Osteoblast (primary cell): ENCODE results near the gene SLC22A14. TPM values are rescaled to one million over a fixed set of nuclear protein-coding genes. Genes with fewer than 3 reads are reported as not detected.

Experiments
- DNase-seq: peaks from one replicate; pipeline ENCODE4 v3.0.0; 2011; ENCODE audit warnings: low spot score, mixed read lengths; ENCODE audit not compliant: insufficient read length; ENCODE audit errors: missing footprints
- H2AFZ ChIP-seq: 2 replicates; pipeline ENCODE4 v1.6.0; 2011; ENCODE audit warnings: mild to moderate bottlenecking, low read length
- H3K27ac ChIP-seq: 2 replicates; pipeline ENCODE4 v1.5.1; 2011; ENCODE audit warnings: mild to moderate bottlenecking, low read depth, low read length, moderate library complexity
- H3K27me3 ChIP-seq: 2 replicates; pipeline ENCODE4 v1.6.0; 2012; ENCODE audit warnings: mild to moderate bottlenecking, control low read depth, inconsistent platforms, low read length, moderate library complexity; ENCODE audit not compliant: insufficient read depth
- H3K36me3 ChIP-seq: 2 replicates; pipeline ENCODE4 v1.5.1; 2011; ENCODE audit warnings: mild to moderate bottlenecking, low read length, control low read depth, moderate library complexity; ENCODE audit not compliant: insufficient read depth
- H3K4me1 ChIP-seq: 2 replicates; pipeline ENCODE4 v1.5.1; 2011; ENCODE audit warnings: mild to moderate bottlenecking, low read length, control low read depth, moderate library complexity; ENCODE audit not compliant: insufficient read depth
- H3K4me2 ChIP-seq: 2 replicates; pipeline ENCODE4 v1.6.0; 2011; ENCODE audit warnings: mild to moderate bottlenecking, low read length; ENCODE audit not compliant: insufficient read depth
- H3K4me3 ChIP-seq: fragments of 200-600 bp; sonication (generic); 3 replicates; pipeline ENCODE4 v1.5.1; 2012; ENCODE audit warnings: mild to moderate bottlenecking, low read length, inconsistent platforms; ENCODE audit not compliant: insufficient read depth
- H3K79me2 ChIP-seq: 2 replicates; pipeline ENCODE4 v1.6.0; 2012; ENCODE audit warnings: mild to moderate bottlenecking, low read length, control low read depth, inconsistent platforms; ENCODE audit not compliant: insufficient read depth
- H3K9me3 ChIP-seq: 2 replicates; pipeline ENCODE4 v1.5.1; 2011; ENCODE audit warnings: low read depth, low read length, control low read depth
- H4K20me1 ChIP-seq: 2 replicates; pipeline ENCODE4 v1.6.0; 2012; ENCODE audit warnings: mild to moderate bottlenecking, low read length, control low read depth; ENCODE audit not compliant: insufficient read depth
- CTCF ChIP-seq: IDR thresholded peaks from 2 replicates; pipeline ENCODE4 v1.5.1; 2011; ENCODE audit warnings: mild to moderate bottlenecking, low read depth, low read length, moderate library complexity; ENCODE audit errors: extremely low read depth
- total RNA-seq: library from RNA; depleted of rRNA; stranded (reverse); fragments of >200 nt; gene quantifications from 2 replicates; pipeline ENCODE4 v1.2.3, GENCODE V29; 2012

SLC22A14 gene
- total RNA-seq, 1 donor: 0.36 TPM

GRCh38 chr3:38313263-38313662, 31.2 kb downstream of the SLC22A14 start:
- no peak for DNase-seq
- Histone ChIP-seq H3K4me1 (no peaks in the 10 kb centered on the region), H3K36me3 (no peaks in the 10 kb centered on the region), H3K4me3 (no peak overlapping the region), H3K27me3 (no peaks in the 10 kb centered on the region), H3K79me2 (no peaks in the 10 kb centered on the region), H3K27ac (no peak overlapping the region), H3K9me3 (no peaks in the 10 kb centered on the region), H4K20me1 (no peaks in the 10 kb centered on the region), H3K4me2 (no peak overlapping the region), H2AFZ (no peak overlapping the region)
- TF ChIP-seq CTCF: no peak

- Histone ChIP-seq H3K27ac (no peak overlapping the region), H4K20me1 (no peaks in the 10 kb centered on the region), H3K79me2 (no peaks in the 10 kb centered on the region), H3K36me3 (no peaks in the 10 kb centered on the region), H3K4me1 (no peaks in the 10 kb centered on the region), H3K9me3 (no peaks in the 10 kb centered on the region), H3K4me3 (no peak overlapping the region), H3K27me3 (no peaks in the 10 kb centered on the region), H3K4me2 (no peak overlapping the region), H2AFZ (no peak overlapping the region)
- DNase-seq: no peak
- TF ChIP-seq CTCF: no peak
Measured at GRCh38 chr3:38313695-38314094, 31.6 kb downstream of the SLC22A14 start.

GRCh38 chr3:38314112-38314763, 32.1 kb downstream of the SLC22A14 start:
- Histone ChIP-seq H3K79me2 (no peaks in the 10 kb centered on the region), H2AFZ (no peak overlapping the region), H3K4me3 (no peak overlapping the region), H4K20me1 (no peaks in the 10 kb centered on the region), H3K27me3 (no peaks in the 10 kb centered on the region), H3K4me1 (no peaks in the 10 kb centered on the region), H3K27ac (no peak overlapping the region), H3K36me3 (no peaks in the 10 kb centered on the region), H3K4me2 (no peak overlapping the region), H3K9me3 (no peaks in the 10 kb centered on the region)
- no peak for TF ChIP-seq CTCF
- no peak for DNase-seq

GRCh38 chr3:38314764-38315487, 32.8 kb downstream of the SLC22A14 start:
- no peak overlapping the region for H2AFZ ChIP-seq
- no peaks in the 10 kb centered on the region for H4K20me1 ChIP-seq
- no peaks in the 10 kb centered on the region for H3K9me3 ChIP-seq
- DNase-seq: peak; percentile 76
- TF ChIP-seq CTCF: no peak
- no peak overlapping the region for H3K4me2 ChIP-seq
- H3K79me2 ChIP-seq: no peaks in the 10 kb centered on the region
- no peaks in the 10 kb centered on the region for H3K4me1 ChIP-seq
- no peak overlapping the region for H3K27ac ChIP-seq
- H3K4me3 ChIP-seq: no peak overlapping the region
- no peaks in the 10 kb centered on the region for H3K36me3 ChIP-seq
- H3K27me3 ChIP-seq: no peaks in the 10 kb centered on the region
